Right hindlimb (tissue), 1 donor: ENCODE data around the gene HOXC10.

Source experiments
- DNase-seq: peaks from one replicate; pipeline ENCODE4 v3.0.0-alpha.2; 2018

The HOXC10 gene

DNA sequence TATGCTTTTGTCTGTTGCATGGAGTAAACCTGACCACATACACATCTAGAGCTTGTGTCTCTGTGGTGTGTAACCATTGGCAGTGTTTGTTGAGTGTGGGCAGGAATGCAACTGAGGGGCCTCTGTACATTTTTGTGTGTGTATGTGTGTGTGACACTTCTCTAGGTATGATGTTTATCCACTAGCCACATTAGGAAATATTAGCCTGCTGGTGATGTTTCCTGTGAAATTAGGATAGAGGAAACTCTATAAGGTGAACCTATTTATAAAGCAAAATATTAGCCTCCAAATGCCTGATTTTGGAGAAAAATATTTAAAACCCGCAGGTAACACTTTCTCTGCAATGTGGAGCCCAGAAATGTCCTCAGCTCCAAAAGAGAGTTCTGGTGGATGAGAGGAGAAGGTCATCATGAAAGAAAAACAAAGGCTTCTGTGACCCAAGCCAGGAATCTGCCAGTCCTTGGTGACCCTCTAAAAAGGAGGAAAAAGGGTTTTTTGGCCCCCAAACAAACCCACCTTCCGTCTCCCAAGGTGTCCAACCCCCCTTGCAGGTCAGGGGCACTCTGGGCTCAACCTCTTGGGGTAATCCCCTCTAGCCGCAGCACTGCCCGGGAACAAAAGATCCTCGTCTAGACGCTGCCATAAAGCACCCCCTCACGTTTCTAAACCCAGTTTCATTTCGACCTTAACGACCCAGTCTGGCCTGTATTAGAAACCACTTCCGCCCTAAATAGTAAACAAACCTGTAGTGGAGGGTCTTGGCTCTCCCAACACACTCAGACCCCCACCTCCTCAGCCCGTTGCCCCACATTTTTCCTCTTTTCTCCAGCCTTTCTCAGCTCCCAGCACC lies 7.1 kb upstream of the HOXC10 start:
- DNase-seq, result no peak

DNA sequence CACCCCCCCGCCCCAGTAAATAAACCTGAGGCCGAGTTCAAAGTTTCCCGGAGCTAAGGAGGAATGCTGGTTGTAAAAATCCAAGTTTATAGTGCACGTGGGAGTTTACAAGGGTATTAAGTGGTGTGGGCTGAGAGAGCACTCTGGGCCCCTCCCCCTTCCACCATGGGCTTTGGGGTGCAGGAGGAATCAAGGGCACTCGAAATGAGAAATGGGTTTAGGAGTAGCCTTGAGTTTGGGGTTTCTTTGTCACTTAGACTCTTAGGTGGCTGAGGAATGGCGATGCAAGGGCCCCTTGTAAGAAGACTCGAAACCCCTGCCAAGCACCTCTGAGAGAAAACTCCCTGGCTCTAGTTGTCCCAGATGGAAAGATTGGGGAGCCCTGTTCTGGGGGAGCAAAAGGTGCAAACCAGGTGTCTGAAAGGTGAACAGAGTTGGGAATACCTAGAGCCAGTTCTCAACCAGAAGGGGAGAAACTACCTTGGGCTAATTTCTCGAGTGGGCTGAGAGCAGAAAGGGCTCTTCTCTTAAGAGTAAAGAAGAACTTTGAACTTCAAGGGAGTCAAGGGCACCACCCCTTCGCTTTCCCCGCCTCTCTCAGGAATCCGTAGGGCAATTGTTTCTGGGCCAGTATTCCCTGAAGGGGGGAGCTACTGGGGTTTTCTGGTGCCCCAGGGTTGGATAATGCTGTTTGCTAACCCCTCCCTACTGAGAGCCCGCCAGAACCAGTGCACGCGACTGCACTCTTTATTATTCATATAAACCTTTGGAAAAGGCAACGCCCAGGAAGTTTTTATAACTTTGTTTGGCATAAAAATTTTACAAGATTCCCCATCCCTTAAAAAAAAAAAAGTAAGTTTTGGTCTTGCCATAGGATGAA lies 6.2 kb upstream of the HOXC10 start:
- peak; percentile 62 for DNase-seq

DNA sequence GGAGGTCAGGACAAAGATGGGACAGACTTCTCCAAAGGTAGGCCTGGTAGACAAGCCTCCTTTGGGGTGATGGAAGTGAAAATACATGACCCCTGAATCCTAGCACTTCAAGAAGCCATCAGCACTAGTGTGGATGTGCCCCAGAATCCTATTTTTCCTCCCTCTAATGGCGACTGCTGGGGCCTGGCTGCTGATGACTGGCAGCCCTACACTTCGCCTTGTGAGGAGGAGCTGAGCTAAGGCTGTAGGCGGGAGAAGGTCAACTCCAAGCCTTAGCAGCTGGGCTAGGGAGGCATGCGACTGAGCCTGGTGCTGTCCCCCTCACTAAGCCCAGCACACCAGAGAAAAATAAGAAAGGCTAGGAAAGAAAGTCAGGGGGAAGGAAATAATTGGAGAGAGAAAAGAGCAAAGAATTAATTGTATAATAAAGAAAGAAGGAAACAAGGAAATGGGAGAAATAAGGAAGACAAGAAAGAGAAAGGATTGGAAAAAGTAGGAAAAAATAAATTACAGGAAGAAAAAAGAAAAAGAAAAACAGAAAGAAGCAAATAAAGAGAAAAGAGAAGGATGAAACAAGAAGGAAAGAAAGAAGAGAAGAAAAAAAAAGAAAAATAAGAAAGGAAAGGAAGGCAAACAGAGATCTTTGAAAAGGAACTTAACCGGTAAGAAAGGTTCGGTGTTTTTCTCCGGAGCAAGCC lies 4.7 kb upstream of the HOXC10 start:
- DNase-seq, result peak; percentile 71

DNA sequence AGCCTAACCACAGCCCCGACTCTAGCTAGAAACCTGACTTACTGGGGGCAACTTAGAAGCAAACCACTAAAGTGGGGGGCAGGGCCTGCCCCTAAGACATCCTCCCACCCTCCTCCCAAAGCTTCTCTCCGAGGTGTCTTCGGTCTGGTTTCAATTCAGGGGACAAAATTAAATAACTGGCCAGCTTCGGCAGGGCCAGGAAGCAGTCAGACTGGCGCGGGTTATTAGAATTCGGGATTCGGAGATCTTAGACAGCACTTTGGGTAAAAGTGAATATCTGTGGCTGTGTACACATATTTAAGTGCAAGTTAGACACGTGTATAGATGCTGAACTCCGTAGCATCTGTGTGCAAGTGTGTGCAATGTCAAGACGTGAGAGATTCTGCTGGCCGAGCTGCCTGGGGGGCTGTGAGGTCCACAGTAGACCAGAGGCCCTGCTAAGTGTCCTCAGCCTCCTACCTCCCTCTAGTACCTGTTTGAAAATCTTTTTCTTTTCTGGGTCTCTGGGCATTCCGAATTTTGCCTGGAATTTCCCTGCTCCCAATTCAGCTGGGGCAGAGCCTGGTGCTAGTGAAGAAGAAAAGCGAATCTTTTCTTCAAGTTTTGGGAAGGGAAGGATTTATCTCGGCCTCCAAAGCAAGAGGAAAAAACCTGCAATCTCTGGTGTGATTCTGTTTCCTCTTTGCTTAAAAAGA lies 4.0 kb upstream of the HOXC10 start:
- peak; percentile 59 for DNase-seq

DNA sequence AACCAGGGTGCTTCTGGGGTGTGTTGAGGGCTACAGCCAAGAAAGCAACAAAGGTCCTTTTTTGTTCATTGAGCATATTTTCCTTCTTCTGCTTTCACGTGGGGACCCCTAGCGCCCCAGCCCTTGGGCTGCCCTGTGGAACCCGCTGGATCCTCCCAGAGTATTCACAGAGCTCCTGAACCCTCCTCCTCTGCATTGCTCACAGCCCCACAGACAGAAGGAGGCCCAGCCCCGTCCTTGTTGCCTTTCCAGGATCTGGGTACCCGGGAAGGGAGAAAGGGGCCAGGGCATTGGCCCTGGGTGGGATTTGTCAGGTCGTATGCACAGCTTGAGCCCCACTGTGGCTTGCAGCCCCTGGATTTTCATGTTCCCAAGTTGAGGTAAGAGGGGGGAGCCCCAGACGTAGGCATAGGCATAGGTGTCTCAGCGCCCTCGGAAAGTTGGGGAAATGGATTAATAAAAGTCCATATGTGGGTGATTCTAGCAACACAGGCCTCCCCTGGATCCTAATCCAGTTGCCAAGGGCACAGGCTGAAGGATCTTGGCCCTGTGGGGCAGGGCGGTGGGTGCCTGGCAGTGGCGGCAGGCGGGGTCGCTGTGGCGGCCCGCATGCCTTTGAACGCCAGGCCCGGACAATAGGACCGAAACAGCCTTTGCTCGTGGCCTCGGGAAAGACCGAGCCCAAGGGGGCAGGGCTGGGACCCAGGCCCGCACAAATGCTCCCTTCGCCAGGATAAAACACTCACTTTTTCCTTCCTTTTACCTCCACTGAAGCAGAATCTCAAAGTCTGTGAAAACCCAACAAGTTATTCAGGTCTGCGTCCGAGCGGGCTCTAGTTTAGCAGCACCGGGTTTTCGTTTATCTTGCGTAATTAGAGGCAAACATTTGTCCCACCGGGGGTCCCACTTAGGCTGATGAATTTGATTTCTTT lies 3.0 kb upstream of the HOXC10 start:
- DNase-seq, result peak; percentile 80

DNA sequence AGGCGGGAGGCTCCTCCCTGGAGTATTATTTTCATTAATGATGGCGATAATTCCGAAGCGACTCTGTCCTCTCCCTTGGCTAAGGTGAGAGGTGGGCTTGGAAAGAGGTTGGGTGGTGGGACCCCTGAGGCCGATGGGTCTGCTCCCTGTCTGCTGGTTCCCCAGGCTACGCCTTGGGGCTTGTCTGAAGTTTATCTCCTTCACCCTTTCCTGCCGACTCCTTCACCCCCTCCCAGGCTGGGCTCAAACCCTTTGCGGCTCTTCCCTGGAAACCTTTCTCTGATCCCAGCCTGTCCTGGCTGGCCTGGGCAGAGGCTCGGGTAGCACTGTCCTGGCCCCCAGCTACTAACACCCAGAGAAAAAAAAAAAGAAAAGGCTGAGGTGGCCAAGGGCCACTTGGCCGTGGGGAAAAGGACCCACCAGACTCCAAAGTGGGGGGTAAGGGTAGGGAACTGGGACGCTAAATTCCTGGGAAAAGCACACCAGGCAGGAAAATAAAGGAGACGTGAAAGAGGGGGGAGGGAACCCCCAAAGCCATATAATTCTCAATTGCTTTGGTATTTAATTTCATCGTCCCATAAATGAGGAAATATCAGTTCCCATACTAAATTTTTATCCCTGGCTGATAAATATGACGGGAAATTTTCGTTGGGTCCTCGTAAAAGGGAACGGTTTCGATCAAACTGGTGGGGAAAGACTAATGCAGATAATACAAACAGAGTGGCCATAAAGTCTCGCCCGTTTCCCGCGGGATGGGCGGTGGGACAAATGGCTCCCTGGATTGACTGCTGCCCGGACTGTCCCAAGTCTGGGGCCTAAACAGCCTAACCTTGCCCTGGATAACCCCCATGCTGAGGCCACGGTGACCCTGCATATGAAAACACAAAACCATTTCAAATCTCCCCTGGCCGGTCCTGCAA lies 2.0 kb upstream of the HOXC10 start:
- DNase-seq, result no peak

DNA sequence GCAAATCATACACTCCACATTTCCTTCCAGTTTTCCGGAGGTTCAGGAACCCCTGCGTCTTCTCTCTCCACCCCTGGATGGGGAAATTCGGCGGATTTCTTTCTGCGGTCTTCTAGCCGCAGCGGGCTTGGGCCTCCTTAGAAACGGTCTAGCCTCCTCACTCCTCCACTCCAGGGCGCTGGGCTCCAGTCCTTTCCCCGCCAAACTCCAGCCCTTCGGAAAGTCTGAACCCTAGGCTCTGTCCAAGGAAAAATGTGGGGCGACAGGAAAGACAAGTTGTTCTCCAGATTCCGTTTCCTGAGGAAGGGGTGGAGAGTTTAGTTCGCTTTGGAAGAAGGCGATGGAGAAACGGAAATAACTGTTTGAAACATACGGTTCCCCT lies 1.4 kb upstream of the HOXC10 start:
- DNase-seq, result no peak

DNA sequence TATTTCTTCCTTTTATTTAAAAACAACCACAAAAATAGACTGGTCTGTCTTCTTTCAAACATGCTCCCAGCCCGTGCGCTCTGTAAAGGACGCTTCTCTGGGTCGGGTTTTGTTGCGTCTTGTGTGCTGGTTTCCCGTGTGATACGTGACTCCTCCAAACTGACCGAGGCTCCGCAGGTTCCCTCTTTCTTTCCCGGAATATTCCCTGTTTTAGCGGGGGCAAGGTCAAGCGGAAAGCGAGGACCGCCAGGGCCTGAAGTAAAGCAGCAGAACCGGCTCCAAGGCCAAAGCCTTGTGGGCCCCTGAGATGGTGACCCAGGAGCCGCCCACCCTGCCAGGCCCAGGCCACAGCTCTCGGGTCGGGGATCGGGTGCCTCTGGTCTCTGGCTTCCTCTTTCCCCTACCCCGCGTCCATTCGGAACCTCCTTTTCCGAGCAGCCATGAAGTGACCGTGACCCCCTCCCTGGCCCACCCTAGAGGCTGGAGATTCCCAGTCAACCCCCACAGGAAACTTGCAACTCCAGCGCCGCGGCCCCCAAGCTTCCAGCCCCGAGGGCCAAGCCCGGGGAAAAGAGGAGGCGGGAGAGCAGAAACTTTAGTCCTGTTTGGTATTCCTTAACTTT lies 885 bp upstream of the HOXC10 start:
- DNase-seq, result no peak

DNA sequence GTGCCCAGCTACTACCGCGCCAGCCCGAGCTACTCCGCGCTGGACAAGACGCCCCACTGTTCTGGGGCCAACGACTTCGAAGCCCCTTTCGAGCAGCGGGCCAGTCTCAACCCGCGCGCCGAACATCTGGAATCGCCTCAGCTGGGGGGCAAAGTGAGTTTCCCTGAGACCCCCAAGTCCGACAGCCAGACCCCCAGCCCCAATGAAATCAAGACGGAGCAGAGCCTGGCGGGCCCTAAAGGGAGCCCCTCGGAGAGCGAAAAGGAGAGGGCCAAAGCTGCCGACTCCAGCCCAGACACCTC lies 697 bp downstream of the HOXC10 start:
- no peak for DNase-seq

DNA sequence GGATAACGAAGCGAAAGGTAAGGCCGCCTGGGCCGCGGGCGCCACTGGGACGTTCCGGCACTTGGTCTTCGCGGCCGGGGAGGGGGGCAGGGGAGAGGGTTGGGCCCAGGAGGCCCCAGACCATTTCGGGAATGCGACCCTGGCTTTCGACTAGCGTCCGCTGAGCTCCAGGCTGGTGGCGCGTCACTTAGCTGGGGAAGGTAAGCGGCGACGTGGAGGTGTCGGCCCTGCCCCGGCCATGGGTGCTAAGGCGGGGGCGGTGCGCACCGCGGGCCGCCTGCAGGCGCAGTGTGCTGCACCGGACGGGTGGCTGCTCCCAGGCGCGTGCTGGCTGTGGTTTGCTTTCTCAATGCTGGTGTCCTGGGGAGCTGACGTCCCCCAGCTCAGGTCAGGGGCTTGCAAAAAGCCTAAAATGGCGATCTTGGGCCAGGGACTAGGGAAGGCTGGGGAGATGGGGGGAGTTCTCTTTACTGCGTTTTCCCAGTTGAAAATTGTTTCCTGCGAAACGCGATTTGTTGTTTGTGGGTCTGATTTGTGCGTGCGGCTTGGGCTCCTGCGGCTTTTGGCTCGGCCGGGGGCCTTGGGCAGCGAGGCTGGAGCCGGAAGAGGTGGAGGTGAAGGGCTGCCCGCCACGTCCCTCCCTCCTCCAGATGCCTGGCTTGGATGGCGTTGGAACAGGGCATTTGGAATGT lies 1.2 kb downstream of the HOXC10 start:
- no peak for DNase-seq

DNA sequence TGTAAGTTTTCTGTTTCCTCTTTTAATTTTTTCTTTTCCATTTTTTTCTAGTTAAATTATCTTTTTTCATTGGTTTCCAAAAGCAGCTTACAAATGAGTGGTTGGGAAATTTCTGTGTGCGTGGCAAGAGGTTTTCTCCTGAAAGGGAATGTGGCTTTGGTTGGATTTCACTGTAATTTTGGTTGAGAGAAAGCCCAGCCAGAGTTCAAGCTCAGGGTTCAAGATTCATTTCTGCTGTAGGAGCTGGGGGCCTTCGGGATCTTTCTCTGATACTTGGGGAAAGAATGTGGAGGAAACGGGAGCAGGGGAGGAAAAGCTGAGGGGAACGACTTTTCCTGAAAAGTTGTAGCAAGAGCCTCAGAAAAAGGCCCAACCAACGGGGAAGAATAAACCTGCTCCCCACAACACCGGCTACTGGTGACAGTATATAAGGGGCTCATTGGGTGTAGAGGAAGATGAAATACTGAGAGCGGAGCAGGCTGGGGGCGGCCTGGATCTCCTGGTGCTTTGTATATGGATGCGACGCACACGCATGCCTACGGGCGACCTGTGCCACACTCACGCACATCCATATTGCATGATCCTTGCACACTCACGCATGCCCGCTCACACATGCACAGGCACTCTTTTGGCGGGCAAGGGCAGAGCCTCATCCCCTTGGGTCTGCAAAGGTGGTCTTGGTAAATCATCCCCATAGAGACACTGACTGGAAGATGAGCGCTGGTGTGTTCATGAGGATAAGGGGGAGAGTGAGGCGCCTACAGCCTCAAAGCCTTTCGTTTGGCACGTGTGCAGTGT lies 1.9 kb downstream of the HOXC10 start:
- DNase-seq, result no peak

DNA sequence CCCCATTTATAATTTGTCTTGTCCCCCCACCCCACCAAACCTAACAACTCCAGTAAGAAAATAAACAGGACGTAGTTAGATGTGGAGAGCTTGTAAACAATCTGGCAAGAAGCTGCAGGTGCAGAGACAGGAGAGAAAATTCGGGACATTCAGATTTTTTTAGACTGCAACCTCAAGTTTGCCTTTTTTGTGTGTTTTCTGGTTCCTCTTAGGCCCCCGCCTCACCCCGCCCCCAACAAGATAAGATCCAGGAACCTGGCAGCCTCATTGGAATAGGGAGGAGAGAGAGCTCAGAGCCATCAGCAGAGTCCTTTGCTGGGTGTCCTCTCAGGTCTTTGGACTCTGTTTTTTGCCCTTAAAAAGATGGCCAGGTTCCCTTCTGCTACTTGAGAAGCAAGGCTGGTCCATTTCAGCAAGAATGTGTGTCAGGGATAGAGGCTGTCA lies 2.9 kb downstream of the HOXC10 start:
- DNase-seq, result no peak

DNA sequence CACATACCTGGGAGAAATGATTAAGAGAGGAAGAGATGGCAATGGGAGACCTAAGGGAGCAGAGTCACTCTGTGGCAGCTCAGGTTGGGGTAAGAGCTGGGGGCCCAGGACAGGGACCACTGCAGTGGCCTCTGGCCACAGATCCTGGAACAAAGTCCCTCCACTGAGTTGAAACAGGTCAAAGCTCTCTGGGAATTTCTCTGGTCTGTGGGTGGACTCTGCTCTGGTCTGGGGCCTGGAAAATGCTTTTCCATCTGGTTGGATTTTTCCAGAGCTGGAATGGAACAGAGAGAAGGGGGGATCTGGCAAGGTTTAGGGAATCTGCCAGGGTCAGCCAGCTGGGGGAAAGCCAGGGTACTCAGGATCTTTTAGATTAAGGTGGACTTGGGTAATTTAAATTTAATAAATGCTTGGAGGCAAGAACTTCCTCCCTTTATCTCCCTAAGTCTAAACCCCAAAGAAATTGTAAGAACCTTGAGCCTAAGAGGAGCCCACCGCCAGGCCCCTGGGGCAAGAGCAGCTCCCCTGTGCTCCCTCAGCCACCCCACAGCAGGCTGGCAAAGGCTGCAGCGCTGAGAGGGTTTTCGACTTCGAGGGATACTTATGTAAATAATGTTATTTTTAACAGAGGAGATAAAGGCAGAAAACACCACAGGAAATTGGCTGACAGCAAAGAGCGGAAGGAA lies 3.7 kb downstream of the HOXC10 start:
- DNase-seq, result no peak

DNA sequence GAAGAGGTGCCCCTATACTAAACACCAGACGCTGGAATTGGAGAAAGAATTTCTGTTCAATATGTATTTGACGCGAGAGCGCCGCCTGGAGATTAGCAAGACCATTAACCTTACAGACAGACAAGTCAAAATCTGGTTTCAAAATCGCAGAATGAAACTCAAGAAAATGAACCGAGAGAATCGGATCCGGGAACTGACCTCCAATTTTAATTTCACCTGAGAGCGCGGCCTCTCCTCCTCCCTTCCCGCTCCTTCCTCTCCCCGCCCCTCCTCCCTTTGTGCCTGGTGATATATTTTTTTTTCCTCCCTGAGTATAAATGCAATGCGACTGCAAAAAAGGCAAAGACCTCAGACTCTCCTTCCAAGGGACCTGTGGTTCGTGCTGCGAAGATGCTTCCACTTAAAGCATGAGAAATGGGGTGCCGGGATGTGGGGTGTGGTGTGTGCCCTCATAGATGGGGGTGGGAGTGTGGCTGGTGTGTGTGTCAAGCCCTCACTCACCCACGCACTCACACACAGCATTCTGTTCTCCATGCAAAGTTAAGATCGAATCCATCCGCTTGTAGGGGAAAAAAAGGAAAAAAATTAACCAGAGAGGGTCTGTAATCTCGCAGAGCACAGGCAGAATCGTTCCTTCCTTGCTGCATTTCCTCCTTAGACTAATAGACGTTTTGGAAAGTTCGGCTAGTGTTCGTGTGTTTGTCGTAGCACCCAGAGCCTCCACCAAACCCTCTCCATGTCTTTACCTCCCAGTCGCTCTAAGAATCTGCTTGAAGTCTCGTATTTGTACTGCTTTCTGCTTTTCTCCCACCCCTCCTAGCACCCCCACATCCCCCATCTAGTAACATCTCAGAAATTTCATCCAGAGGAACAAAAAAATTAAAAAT lies 4.5 kb downstream of the HOXC10 start:
- peak; percentile 81 for DNase-seq

DNA sequence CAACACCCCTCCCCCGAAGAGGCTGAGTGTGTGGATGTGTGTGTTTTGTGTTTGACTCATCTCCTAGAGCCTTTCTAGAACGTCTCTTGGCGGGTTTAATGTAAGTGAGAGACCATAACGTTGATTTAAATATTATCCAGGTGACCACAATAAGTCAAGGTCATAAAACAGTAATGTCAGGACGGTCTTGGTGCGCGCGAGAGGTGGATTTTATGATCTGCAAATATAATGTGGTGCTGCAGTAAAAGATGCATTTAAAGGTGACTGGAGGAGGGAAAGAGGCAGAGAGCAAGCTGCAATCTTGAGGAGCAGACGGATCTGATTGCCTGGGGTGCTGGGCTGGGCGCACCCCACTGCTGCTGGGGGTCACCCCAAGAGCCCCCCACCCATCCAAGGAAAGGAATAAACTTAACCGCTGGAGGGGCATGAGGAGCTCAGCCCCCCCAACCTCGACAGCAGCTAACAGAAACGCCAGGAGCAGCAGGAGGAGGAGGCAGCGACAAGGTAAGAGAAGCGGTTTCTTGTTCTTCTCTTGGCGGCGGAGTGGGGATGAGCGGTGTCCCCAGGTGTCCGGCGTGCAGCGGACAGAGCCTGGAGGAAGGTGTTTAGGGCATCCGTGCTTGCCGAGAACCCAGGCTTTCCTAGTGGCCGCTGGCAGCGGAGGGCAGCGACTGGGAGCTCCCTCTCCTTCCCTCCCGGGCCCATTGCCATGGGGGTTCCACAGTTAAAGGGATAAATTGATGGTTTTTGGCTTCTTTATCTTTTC lies 5.5 kb downstream of the HOXC10 start:
- DNase-seq, result no peak

DNA sequence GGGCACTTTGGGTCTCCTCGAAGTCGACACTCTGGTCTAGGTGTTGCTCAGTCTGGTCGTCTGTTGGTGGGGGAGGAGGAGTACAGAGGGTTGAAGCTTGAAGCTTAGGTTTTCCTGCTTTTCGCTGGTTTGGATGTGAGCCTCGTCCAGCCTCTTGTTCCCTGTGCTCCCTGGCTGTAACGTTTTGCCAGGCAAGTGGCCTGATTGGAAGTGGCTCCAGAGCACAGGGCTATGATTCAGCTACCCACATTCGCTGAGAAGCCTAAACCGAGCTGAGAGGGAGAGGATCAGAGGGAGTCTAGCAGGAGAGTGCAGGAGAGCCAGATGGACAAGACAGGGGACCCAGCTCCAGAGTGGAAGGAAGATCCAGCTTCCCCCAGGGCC lies 6.1 kb downstream of the HOXC10 start:
- DNase-seq, result peak; percentile 79
